Dermis lymphatic vessel endothelial cell (primary cell): ENCODE data around the gene DHRS7. TPM values are rescaled to one million over a fixed set of nuclear protein-coding genes. Genes with fewer than 3 reads are reported as not detected.

Experiments
- total RNA-seq: library from RNA; depleted of rRNA; stranded (reverse); fragments of >200 nt; gene quantifications from 2 replicates; pipeline ENCODE4 v1.2.1, GENCODE V29; 2014

Gene DHRS7
- total RNA-seq = 81.4 and 100 TPM in 2 replicates

GRCh38 chr14:60164712-60165546 is at the start of gene DHRS7:
DHRS7 (minus strand) TSS chr14:60165398; CDS start chr14:60165309, 89 bp downstream.

Other genes with a start within 250 kb of the DHRS7 start
- not detected in 2 replicates for gene LRRC9, start 245.3 kb downstream of the DHRS7 start, total RNA-seq
- 56.9 and 66.5 TPM in 2 replicates for gene PCNX4, start 73.5 kb downstream of the DHRS7 start, total RNA-seq
- gene PPM1A, start 83.8 kb upstream of the DHRS7 start, total RNA-seq = 17.5 and 18.1 TPM in 2 replicates